PC-3 (cell line): ENCODE measurements around the gene FAU. TPM values are rescaled to one million over a fixed set of nuclear protein-coding genes. Genes with fewer than 3 reads are reported as not detected.

Source experiments
- ATAC-seq: fragments of 200-7000 bp; cut with Tn5 transposase; 2 replicates; pipeline ENCODE4 v1.9.1; 2020; ENCODE audit warnings: mild to moderate bottlenecking, moderate library complexity
- BruUV-seq: library from RNA; stranded (reverse); fragments of 400-500 nt; replicated peaks from 2 replicates; lab custom pipeline; 2021; lab: Mats Ljungman, UMichigan
- CTCF ChIA-PET: fragments of 300-600 bp; sonication (Branson Sonifier 250); formaldehyde crosslinking; loops from one replicate; lab custom pipeline; 2022; ENCODE audit warnings: antibody characterized with exemption; lab: Charles Lee
- POLR2A ChIA-PET: fragments of 300-600 bp; sonication (Branson Sonifier 250); formaldehyde crosslinking; loops from one replicate; lab custom pipeline; 2022; ENCODE audit warnings: antibody characterized with exemption; ENCODE audit not compliant: unreplicated experiment; lab: Charles Lee
- DNase-seq: peaks from one replicate; pipeline ENCODE4 v3.0.0-alpha.2; 2015
- H2AFZ ChIP-seq: fragments of 300-600 bp; sonication (generic); 2 replicates; pipeline ENCODE4 v1.6.0; 2016; ENCODE audit warnings: antibody characterized with exemption, low read length
- H3F3A ChIP-seq: fragments of 300-600 bp; sonication (generic); one replicate; pipeline ENCODE4 v1.6.0; 2017; ENCODE audit warnings: antibody characterized with exemption, low read length, control low read depth, mild to moderate bottlenecking; ENCODE audit not compliant: unreplicated experiment
- H3K27ac ChIP-seq: fragments of 300-600 bp; sonication (generic); 2 replicates; pipeline ENCODE4 v1.5.1; 2016; ENCODE audit warnings: mild to moderate bottlenecking, low read length
- H3K27me3 ChIP-seq: fragments of 300-600 bp; sonication (generic); 2 replicates; pipeline ENCODE4 v1.6.1; 2016; ENCODE audit warnings: low read length, mixed read lengths
- H3K36me3 ChIP-seq: fragments of 300-600 bp; sonication (generic); 2 replicates; pipeline ENCODE4 v1.6.1; 2016; ENCODE audit warnings: low read depth, mixed run types, low read length, mixed read lengths
- H3K4me1 ChIP-seq: fragments of 300-600 bp; sonication (generic); 2 replicates; pipeline ENCODE4 v1.5.1; 2016; ENCODE audit warnings: low read length; ENCODE audit not compliant: insufficient read depth
- H3K4me2 ChIP-seq: fragments of 300-600 bp; sonication (generic); 2 replicates; pipeline ENCODE4 v1.6.0; 2016; ENCODE audit warnings: low read length
- H3K4me3 ChIP-seq: fragments of 300-600 bp; sonication (generic); 2 replicates; pipeline ENCODE4 v1.5.1; 2016; ENCODE audit warnings: mild to moderate bottlenecking, low read length, mixed read lengths
- H3K79me2 ChIP-seq: fragments of 300-600 bp; sonication (generic); 2 replicates; pipeline ENCODE4 v1.6.1; 2017; ENCODE audit warnings: low read length, mixed read lengths
- H3K9ac ChIP-seq: fragments of 300-600 bp; sonication (generic); 2 replicates; pipeline ENCODE4 v1.6.0; 2016; ENCODE audit warnings: mild to moderate bottlenecking, low read length
- H3K9me2 ChIP-seq: fragments of 300-600 bp; sonication (generic); replicated peaks from 2 replicates; pipeline ENCODE4 v1.6.1; 2016; ENCODE audit warnings: mixed run types, low read length, mixed read lengths
- H3K9me3 ChIP-seq: fragments of 300-600 bp; sonication (generic); 2 replicates; pipeline ENCODE4 v1.6.1; 2016; ENCODE audit warnings: low read length, mixed read lengths
- H4K20me1 ChIP-seq: fragments of 300-600 bp; sonication (generic); 2 replicates; pipeline ENCODE4 v1.6.1; 2016; ENCODE audit warnings: low read length, mixed read lengths
- EZH2 ChIP-seq: fragments of 300-600 bp; sonication (generic); IDR thresholded peaks from one replicate; pipeline ENCODE4 v1.6.1; 2017; ENCODE audit warnings: antibody characterized with exemption, mild to moderate bottlenecking, low read length; ENCODE audit not compliant: unreplicated experiment
- EZH2phosphoT487 ChIP-seq: fragments of 300-600 bp; sonication (generic); IDR thresholded peaks from 2 replicates; pipeline ENCODE4 v1.6.1; 2018; ENCODE audit warnings: mild to moderate bottlenecking, antibody characterized with exemption, low read length, borderline replicate concordance
- intact Hi-C: fragments of 100-400 bp; cut with micrococcal nuclease; formaldehyde crosslinking; loops from 2 replicates; pipeline ENCODE4 v1.9.0; 2023
- total RNA-seq: library from RNA; depleted of rRNA; stranded (reverse); fragments of >200 nt; gene quantifications from 2 replicates; pipeline ENCODE4 v1.2.3, GENCODE V29; 2014
- TF ChIP-seq, protein P1 (sequence below): fragments of 300-600 bp; sonication (generic); conservative IDR thresholded peaks from 2 replicates; pipeline ENCODE4 v1.5.1; 2017; ENCODE audit warnings: antibody characterized with exemption, low read depth, mild to moderate bottlenecking, low read length

Gene FAU
- total RNA-seq, 1 experiment from 2014 or later: 1,157 TPM

DNA sequence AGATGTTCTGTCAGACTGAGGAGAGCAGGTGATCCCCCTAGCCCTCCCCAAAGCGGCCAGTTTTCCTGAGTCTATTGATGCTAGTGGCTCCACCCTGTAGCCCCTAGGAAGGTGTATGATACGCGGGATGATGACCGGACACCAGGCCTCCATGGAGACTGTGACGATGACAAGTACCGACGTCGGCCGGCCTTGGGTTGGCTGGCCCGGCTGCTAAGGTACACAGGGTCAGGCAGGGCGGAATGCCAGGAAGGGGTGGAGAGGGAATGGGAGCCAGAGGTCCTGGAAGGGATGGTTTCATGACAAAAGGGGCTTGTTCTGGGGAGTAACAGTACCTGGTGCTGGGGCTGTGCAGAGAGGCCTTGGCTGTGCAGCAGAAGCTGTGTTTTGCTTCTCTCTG lies 34.7 kb downstream of the FAU start:
- no peaks in the 10 kb centered on the region for H3K27me3 ChIP-seq
- H3K79me2 ChIP-seq: peaks cover 35% of the 10 kb centered on the region
- H3F3A ChIP-seq: no peaks in the 10 kb centered on the region
- no peak overlapping the region for H3K27ac ChIP-seq
- no TSS peak for BruUV-seq
- no peaks in the 10 kb centered on the region for H4K20me1 ChIP-seq
- ChIA-PET POLR2A (no interaction called here), CTCF (no interaction called here)
- no peak overlapping the region for H3K4me3 ChIP-seq
- H3K9me2 ChIP-seq: no peaks in the 10 kb centered on the region
- no peaks in the 10 kb centered on the region for H3K9me3 ChIP-seq
- no peak for DNase-seq
- H2AFZ ChIP-seq: no peak overlapping the region
- intact Hi-C loops: no loop called here
- TF ChIP-seq, protein P1, sequence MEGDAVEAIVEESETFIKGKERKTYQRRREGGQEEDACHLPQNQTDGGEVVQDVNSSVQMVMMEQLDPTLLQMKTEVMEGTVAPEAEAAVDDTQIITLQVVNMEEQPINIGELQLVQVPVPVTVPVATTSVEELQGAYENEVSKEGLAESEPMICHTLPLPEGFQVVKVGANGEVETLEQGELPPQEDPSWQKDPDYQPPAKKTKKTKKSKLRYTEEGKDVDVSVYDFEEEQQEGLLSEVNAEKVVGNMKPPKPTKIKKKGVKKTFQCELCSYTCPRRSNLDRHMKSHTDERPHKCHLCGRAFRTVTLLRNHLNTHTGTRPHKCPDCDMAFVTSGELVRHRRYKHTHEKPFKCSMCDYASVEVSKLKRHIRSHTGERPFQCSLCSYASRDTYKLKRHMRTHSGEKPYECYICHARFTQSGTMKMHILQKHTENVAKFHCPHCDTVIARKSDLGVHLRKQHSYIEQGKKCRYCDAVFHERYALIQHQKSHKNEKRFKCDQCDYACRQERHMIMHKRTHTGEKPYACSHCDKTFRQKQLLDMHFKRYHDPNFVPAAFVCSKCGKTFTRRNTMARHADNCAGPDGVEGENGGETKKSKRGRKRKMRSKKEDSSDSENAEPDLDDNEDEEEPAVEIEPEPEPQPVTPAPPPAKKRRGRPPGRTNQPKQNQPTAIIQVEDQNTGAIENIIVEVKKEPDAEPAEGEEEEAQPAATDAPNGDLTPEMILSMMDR: no peak
- TF ChIP-seq EZH2phosphoT487: no peak
- H3K9ac ChIP-seq: no peak overlapping the region
- H3K36me3 ChIP-seq: peaks cover 14% of the 10 kb centered on the region; the same call in 1 of the 2 replicates
- peaks cover 16% of the 10 kb centered on the region for H3K4me1 ChIP-seq
- ATAC-seq: no peak
- no peak overlapping the region for H3K4me2 ChIP-seq

DNA sequence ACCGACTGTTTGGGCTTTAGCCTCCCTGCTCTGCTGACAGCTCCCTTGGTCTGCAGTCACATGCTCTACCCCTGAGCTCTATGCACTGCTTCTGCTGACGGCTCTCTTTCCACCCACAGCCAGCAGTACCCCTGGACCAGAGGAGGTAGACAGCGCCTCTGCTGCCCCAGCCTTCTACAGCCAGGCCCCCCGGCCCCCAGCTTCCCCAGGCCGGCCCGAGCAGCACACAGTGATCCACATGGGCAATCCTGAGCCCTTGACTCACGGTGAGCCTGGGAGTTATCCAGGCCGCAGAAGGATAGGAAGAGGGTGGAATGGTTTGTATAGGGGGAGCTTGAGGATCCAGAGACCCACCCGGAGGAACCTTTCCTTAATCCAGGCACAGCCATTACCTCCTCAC lies 35.1 kb downstream of the FAU start:
- peaks cover 20% of the 10 kb centered on the region for H3K4me1 ChIP-seq
- H3K27ac ChIP-seq: no peak overlapping the region
- no peak for TF ChIP-seq EZH2
- H3K9me2 ChIP-seq: no peaks in the 10 kb centered on the region
- H3K27me3 ChIP-seq: no peaks in the 10 kb centered on the region
- H3K4me2 ChIP-seq: no peak overlapping the region
- H3K9ac ChIP-seq: no peak overlapping the region
- peaks cover 39% of the 10 kb centered on the region for H3K79me2 ChIP-seq
- ChIA-PET CTCF (no interaction called here), POLR2A (no interaction called here)
- intact Hi-C loops: no loop called here
- H3K4me3 ChIP-seq: no peak overlapping the region
- H3K9me3 ChIP-seq: no peaks in the 10 kb centered on the region
- no peak overlapping the region for H2AFZ ChIP-seq
- peaks cover 18% of the 10 kb centered on the region for H3K36me3 ChIP-seq
- H4K20me1 ChIP-seq: no peaks in the 10 kb centered on the region
- DNase-seq (no peak), ATAC-seq (no peak)
- no TSS peak for BruUV-seq
- no peaks in the 10 kb centered on the region for H3F3A ChIP-seq

DNA sequence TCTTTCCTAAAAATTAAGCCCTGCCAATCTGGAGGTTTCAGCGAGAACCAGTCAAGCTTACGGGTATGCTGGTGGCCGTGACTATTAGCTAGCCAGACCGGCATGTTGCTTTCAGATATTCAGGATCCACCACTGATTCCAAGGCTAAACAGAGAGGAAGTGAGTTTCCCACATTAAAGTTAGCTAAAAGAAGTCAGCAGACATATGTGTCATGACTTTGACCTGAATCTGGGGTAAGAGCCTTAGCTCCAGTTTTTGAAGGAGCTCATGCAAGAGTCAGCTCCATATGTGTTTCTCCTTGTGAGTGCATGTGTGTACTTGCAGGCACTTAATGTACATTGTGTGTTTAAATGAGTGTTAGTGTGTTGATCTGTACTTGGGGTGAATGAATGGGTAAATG lies 36.5 kb downstream of the FAU start:
- no peak overlapping the region for H2AFZ ChIP-seq
- peak overlapping the region; percentile 89; the same call in 1 of the 2 replicates for H3K4me3 ChIP-seq
- peaks cover 52% of the 10 kb centered on the region for H3K79me2 ChIP-seq
- no peaks in the 10 kb centered on the region for H3K9me2 ChIP-seq
- no peaks in the 10 kb centered on the region for H3K27me3 ChIP-seq
- H3K9ac ChIP-seq: no peak overlapping the region
- H4K20me1 ChIP-seq: no peaks in the 10 kb centered on the region
- TF ChIP-seq EZH2phosphoT487 (no peak), EZH2 (no peak)
- TF ChIP-seq, protein P1: no peak
- BruUV-seq: no TSS peak
- peaks cover 25% of the 10 kb centered on the region for H3K36me3 ChIP-seq
- H3F3A ChIP-seq: no peaks in the 10 kb centered on the region
- no peak for ATAC-seq
- H3K9me3 ChIP-seq: no peaks in the 10 kb centered on the region
- intact Hi-C loops: loop anchor here (2.0 kb wide), 2 partner anchors 43 to 169 kb away; partner anchors contain the start of gene ATG2A
- no peak overlapping the region for H3K27ac ChIP-seq
- ChIA-PET POLR2A (interaction anchor here (0.5 kb wide), 1 partner anchor 225 kb away, joined by 9 read pairs; no protein-coding TSS in a partner anchor), CTCF (no interaction called here)
- no peak for DNase-seq
- peak overlapping the region; percentile 91 for H3K4me2 ChIP-seq
- H3K4me1 ChIP-seq: peaks cover 21% of the 10 kb centered on the region
